Amygdala (tissue), 56 donors: ENCODE data around the gene NOXA1.
A peak's percentile ranks its signal among the peaks of the same experiment; 100 is the strongest.

Experiments
- DNase-seq, 56 donors: peaks; one replicate each; lab custom pipeline; 2025; lab: John Stamatoyannopoulos, UW

NOXA1 gene

GRCh38 chr9:137478962-137479861 is 56.0 kb downstream of the NOXA1 start:
- peak in 11 of 56 donors; percentile 17 to 63 (median 39) for DNase-seq

- no peak for DNase-seq
Measured at GRCh38 chr9:137479892-137480685, 56.9 kb downstream of the NOXA1 start.

- no peak for DNase-seq
Measured at GRCh38 chr9:137480686-137481683, 57.8 kb downstream of the NOXA1 start.

GRCh38 chr9:137482094-137482781 is 59.0 kb downstream of the NOXA1 start:
- peak in 9 of 56 donors; percentile 9 to 59 (median 30) for DNase-seq
